Suprapubic skin (tissue), 4 donors: Measurements from ENCODE around the gene LINS1. TPM values are rescaled to one million over a fixed set of nuclear protein-coding genes. Genes with fewer than 3 reads are reported as not detected.

Experiments used
- DNase-seq, 2 donors: peaks; one replicate each; pipeline ENCODE4 v3.0.0-alpha.2; 2019; ENCODE audit warnings: low spot score in 2 of 2
- H3K27ac ChIP-seq: fragments of 200-600 bp; sonication (generic); one replicate; pipeline ENCODE4 v1.5.1; 2019
- H3K27me3 ChIP-seq: fragments of 200-600 bp; sonication (generic); one replicate; pipeline ENCODE4 v1.5.1; 2019
- H3K36me3 ChIP-seq: fragments of 200-600 bp; sonication (generic); one replicate; pipeline ENCODE4 v1.5.1; 2019
- H3K4me1 ChIP-seq: fragments of 200-600 bp; sonication (generic); one replicate; pipeline ENCODE4 v1.5.1; 2019
- H3K4me3 ChIP-seq: fragments of 200-600 bp; sonication (generic); one replicate; pipeline ENCODE4 v1.5.1; 2019; ENCODE audit warnings: mild to moderate bottlenecking
- H3K9me3 ChIP-seq: fragments of 200-600 bp; sonication (generic); one replicate; pipeline ENCODE4 v1.5.1; 2019
- CTCF ChIP-seq, 2 donors: fragments of 200-600 bp in 1 of 2; fragments of 450-650 bp in 1 of 2; sonication (generic) in 1 of 2; IDR thresholded peaks; one replicate each; pipeline ENCODE4 v1.5.1; 2016 to 2019; ENCODE audit warnings: antibody characterized with exemption in 2 of 2, mild to moderate bottlenecking in 1 of 2, moderate library complexity in 1 of 2
- EP300 ChIP-seq: sonication (generic); formaldehyde crosslinking; IDR thresholded peaks from one replicate; pipeline ENCODE4 v1.6.1; 2017; ENCODE audit warnings: antibody characterized with exemption
- POLR2A ChIP-seq, 2 donors: fragments of 450-650 bp; IDR thresholded peaks; one replicate each; pipeline ENCODE4 v1.6.1; 2017; ENCODE audit warnings: antibody characterized with exemption in 2 of 2, mild to moderate bottlenecking in 2 of 2, moderate library complexity in 2 of 2
- POLR2AphosphoS5 ChIP-seq, 3 donors: sonication (generic); formaldehyde crosslinking; IDR thresholded peaks; one replicate each; pipeline ENCODE4 v1.6.1; 2017; ENCODE audit warnings: antibody characterized with exemption in 3 of 3
- WGBS: methylation state at CpG from one replicate; pipeline ENCODE4 v1.1.5; 2018; 5-methylcytosine and 5-hydroxymethylcytosine counted together
- total RNA-seq, 4 donors: library from RNA; depleted of rRNA; stranded (reverse); fragments of >200 nt; gene quantifications; one replicate each; pipeline ENCODE4 v1.1.0, GENCODE V29; 2016

LINS1 gene
- total RNA-seq, 4 donors from 2014 or later, result 17.6 to 25.2 (median 20.7) TPM

- H3K27ac ChIP-seq, result no peak overlapping the region
- 92% methylated on average over 4 of the region's 4 CpGs for WGBS
- H3K4me1 ChIP-seq, result peaks cover 4% of the 10 kb centered on the region
- no peak for TF ChIP-seq POLR2A (IDR thresholded peaks at IDR 0.05)
- no peak for TF ChIP-seq POLR2AphosphoS5 (IDR thresholded peaks at IDR 0.05)
- TF ChIP-seq EP300, result no peak
- TF ChIP-seq CTCF (IDR thresholded peaks at IDR 0.05), result no peak
- no peaks in the 10 kb centered on the region for H3K9me3 ChIP-seq
- DNase-seq, result no peak
- H3K36me3 ChIP-seq, result no peaks in the 10 kb centered on the region
- no peak overlapping the region for H3K4me3 ChIP-seq
- no peaks in the 10 kb centered on the region for H3K27me3 ChIP-seq
Observed at GRCh38 chr15:100642950-100643338, 41.0 kb upstream of the LINS1 start.

GRCh38 chr15:100642213-100642949, 40.4 kb upstream of the LINS1 start:
- TF ChIP-seq POLR2A (IDR thresholded peaks at IDR 0.05) (no peak), CTCF (IDR thresholded peaks at IDR 0.05) (no peak), POLR2AphosphoS5 (IDR thresholded peaks at IDR 0.05) (no peak), EP300 (no peak)
- Histone ChIP-seq H3K9me3 (no peaks in the 10 kb centered on the region), H3K27ac (no peak overlapping the region), H3K27me3 (no peaks in the 10 kb centered on the region), H3K4me3 (no peak overlapping the region), H3K4me1 (peaks cover 4% of the 10 kb centered on the region), H3K36me3 (no peaks in the 10 kb centered on the region)
- DNase-seq, result no peak
- WGBS, result 94% methylated on average over 9 of the region's 9 CpGs

GRCh38 chr15:100638177-100638730, 36.3 kb upstream of the LINS1 start:
- DNase-seq, result no peak
- Histone ChIP-seq H3K4me1 (peaks cover 16% of the 10 kb centered on the region), H3K27me3 (no peaks in the 10 kb centered on the region), H3K4me3 (no peak overlapping the region), H3K9me3 (no peaks in the 10 kb centered on the region), H3K27ac (no peak overlapping the region), H3K36me3 (no peaks in the 10 kb centered on the region)
- WGBS, result 97% methylated on average over 11 of the region's 11 CpGs
- TF ChIP-seq POLR2A (IDR thresholded peaks at IDR 0.05) (no peak), POLR2AphosphoS5 (IDR thresholded peaks at IDR 0.05) (no peak), EP300 (no peak)

GRCh38 chr15:100635406-100636071, 33.6 kb upstream of the LINS1 start:
- Histone ChIP-seq H3K4me1 (peaks cover 11% of the 10 kb centered on the region), H3K36me3 (peaks cover 14% of the 10 kb centered on the region), H3K9me3 (no peaks in the 10 kb centered on the region), H3K4me3 (no peak overlapping the region), H3K27me3 (no peaks in the 10 kb centered on the region), H3K27ac (no peak overlapping the region)
- TF ChIP-seq POLR2A (IDR thresholded peaks at IDR 0.05) (no peak), POLR2AphosphoS5 (IDR thresholded peaks at IDR 0.05) (no peak), CTCF (IDR thresholded peaks at IDR 0.05) (no peak), EP300 (no peak)
- WGBS, result 68% methylated on average over 11 of the region's 11 CpGs
- no peak for DNase-seq

GRCh38 chr15:100633763-100634075, 31.7 kb upstream of the LINS1 start:
- TF ChIP-seq POLR2A (IDR thresholded peaks at IDR 0.05) (no peak), CTCF (IDR thresholded peaks at IDR 0.05) (no peak), POLR2AphosphoS5 (IDR thresholded peaks at IDR 0.05) (no peak), EP300 (no peak)
- peaks cover 23% of the 10 kb centered on the region for H3K36me3 ChIP-seq
- WGBS, result 79% methylated on average over 1 of the region's 1 CpG
- H3K4me3 ChIP-seq, result no peak overlapping the region
- DNase-seq, result no peak
- H3K27ac ChIP-seq, result no peak overlapping the region
- no peaks in the 10 kb centered on the region for H3K27me3 ChIP-seq
- H3K4me1 ChIP-seq, result peaks cover 11% of the 10 kb centered on the region
- H3K9me3 ChIP-seq, result no peaks in the 10 kb centered on the region
